ENCODE results near the gene GAL.

DNA sequence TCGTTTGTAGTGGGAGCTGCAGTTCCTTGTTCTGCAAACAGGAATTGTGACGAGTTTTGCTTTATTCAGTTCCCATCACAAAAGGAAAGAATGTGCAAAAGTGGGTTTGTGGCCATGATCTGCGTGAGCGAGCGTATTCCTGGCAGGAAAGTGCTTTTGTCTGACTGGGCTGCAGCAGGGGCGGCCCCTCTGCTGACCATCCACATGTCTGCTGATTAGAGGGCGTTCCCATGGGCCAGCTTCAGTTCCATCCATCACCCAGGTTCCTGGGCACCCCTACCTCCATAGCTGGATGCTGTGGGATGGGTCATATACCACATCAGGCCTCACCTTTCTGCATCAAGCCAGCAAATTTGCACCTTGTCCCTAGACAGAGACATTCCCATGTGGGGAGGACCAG, 28.9 kb upstream of the GAL start:
- TF ChIP-seq YY1 (IDR thresholded peaks at IDR 0.05; ENCODE audit: insufficient read depth, insufficient read length) (no peak), ZNF274 (IDR thresholded peaks at IDR 0.05; ENCODE audit: low read depth, low read length) (no peak), SUZ12 (IDR thresholded peaks at IDR 0.05; ENCODE audit: extremely low read depth, insufficient read depth, insufficient read length) (no peak)
